Hematopoietic multipotent progenitor cell treated with erythropoietin and hydrocortisone succinate and interleukin-3 and kit ligand, for 4 days (in vitro differentiated cells): ENCODE results near the gene FBXL16.

Source experiments
- DNase-seq: peaks from one replicate; pipeline ENCODE4 v3.0.0-alpha.2; 2015

FBXL16 gene

DNA sequence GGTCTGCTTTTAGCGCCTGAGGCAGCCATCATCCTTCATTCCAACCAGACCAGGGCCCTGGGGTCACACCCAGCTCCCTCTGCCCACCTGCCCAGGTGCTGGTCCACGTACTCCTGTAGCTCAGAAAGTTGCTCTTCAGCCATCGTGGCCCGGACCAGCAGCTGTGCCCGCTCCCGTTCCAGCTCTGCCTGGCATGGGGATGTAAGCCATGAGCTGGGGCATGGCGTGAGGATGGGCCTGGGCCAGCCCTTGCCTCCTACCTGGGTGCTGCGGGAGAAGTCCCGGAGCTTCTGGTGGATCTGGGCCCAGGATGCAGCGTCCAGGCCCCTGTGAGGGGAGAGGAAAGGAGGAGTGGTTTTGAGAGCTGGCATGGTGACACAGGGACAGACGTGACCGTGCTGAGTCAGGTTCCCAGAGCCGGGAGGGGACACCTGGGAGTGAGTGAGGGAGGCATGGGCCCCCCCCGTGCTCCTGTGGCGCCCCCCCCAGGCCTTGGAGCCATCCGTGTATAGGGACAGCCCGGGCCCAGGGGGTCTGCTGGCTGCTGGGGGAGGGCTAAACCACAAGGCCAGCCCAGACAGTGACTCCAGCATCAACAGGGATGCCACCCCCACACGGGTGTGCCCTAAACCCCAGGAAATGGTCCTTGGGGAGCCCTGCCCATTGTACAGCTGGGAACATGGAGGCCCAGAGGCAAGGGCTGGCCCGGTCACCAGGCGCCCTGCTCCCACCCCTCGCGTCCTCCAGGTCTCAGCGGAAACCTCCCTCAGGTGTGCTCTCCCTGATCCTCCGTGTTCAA is 17.4 kb upstream of the FBXL16 start:
- DNase-seq, result no peak

- no peak for DNase-seq
These were observed 16.4 kb upstream of the FBXL16 start for GRCh38 chr16:721765-722540.

- peak; percentile 95 for DNase-seq
These were observed 15.6 kb upstream of the FBXL16 start, which contains the start of gene ANTKMT for GRCh38 chr16:720990-721764. Gene ANTKMT, plus strand, starts transcription at chr16:721146. Its CDS starts 129 bp downstream, at chr16:721275.

DNA sequence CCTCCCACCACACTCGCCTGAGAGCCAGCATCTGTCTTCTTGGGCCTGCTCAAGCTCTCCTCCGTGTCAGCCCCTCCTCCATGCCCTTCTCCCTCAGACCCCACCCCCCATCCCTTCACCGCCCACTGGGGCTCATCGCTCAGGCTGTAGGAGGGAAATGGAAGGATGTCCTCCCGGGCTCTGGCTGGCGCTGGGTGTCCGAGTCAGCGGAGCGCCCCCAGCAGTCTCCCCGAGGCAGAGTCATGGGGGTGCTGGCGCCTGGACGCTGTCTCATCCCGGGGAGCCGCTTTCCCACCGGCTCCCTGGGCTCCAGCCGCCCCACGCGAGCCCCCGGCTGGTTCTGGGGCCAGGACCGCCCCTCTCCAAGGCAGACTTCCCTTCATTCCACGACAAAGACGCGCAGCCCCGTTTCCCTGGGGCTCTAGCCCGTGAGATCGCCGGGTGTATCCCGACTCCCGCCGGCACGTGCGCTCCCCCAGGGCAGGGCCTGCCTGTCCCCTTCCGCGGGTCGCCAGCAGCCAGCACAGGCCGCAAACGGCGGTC is 14.9 kb upstream of the FBXL16 start:
- DNase-seq, result peak; percentile 84

- DNase-seq, result peak; percentile 55
These were observed 14.3 kb upstream of the FBXL16 start for GRCh38 chr16:719815-720446.

- no peak for DNase-seq
These were observed 13.3 kb upstream of the FBXL16 start for GRCh38 chr16:718922-719321.

DNA sequence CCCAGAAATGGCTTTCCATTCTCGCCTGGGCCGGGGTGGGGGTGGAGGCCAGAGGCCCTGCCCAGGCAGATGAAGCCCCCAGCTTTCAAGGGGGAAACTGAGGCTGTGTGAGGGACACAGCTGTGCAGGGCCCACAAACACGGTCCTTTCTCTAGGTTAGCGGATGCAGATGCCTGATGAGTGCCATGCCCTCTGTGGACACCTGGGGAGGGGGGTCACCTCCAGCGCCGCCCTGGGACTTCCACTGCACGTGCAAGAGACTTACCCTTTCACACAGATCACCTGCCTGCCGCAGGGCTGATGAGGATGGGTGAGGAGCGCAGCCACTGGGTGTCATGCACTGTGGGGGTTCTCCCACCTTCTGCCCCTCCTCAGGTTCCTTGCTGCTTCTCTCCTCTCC is 12.8 kb upstream of the FBXL16 start:
- DNase-seq, result no peak

DNA sequence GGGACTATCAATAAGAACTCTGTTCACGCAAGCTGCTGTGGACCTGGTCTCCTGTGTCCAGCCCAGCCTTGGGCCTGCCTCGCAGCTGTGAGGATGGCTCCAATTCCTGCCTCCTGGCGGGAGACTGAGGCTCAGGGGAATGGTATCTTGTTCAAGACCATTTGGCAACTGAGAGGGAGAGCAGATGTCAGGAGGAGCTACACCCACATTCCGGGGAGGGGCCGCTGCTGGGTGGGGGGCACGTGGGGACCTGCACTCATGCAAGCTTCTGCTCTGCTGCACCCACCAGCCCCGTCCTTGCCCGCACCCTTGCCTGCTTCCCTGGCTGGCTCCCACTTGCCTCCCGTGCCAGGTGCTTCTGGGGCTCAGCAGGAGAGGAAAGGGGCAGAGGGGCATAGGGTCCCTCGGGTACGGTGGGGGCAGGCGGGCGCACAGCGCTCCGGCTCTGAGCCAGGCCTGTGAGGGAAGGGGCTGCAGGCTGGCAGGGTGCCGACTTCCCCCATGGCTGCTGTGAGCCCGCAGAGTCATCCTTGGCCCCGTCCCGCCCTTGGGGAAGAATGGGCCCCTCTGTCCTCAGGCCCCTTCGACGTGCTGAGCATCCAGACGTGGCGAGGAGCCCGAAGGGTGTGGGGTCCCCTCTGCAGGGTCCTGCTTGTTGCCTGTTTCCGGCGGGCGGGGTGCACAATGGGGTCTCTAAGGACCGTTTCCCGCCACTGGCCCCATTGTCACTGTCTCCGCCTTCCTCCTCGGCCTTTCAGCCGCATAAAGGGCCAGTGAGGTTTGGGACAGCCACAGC is 12.0 kb upstream of the FBXL16 start:
- no peak for DNase-seq

- DNase-seq, result no peak
These were observed 11.2 kb upstream of the FBXL16 start for GRCh38 chr16:716768-717325.

- no peak for DNase-seq
These were observed 10.6 kb upstream of the FBXL16 start for GRCh38 chr16:716200-716568.

DNA sequence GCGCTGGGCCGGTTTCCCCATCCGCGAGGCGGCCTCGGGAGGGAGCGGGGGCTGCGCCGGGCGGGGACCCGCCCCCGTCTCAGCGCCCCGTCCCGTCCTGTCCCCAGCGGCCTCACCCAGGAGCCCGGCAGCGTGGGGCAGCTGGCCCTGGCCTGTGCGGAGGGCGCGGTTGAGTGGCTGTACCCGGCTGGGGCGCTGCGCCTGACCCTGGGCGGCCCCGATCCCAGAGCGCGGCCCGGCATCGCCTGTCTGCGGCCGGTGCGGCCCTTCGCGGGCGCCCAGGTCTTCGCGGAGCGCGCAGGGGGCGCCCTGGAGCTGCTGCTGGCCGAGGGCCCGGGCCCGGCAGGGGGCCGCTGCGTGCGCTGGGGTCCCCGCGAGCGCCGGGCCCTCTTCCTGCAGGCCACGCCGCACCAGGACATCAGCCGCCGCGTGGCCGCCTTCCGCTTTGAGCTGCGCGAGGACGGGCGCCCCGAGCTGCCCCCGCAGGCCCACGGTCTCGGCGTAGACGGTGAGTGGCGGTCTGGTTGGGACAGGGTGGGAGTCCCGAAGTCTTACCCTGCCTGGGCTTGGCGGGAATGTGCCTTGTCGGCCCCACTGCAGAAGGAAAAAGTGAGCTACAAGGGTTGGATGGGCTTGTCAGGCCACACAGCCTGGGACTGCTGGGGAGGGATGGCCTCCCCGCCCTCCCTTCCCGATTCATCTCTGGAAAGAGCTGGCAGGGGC is 10.0 kb upstream of the FBXL16 start:
- peak; percentile 52 for DNase-seq

- DNase-seq, result peak; percentile 95
These were observed 9.2 kb upstream of the FBXL16 start, which contains the start of gene METRN for GRCh38 chr16:714558-715476. Gene METRN, plus strand, starts transcription at chr16:715118. Its CDS starts 172 bp downstream, at chr16:715290.

GRCh38 chr16:714079-714478 is 8.5 kb upstream of the FBXL16 start:
- DNase-seq, result no peak

- peak; percentile 69 for DNase-seq
These were observed 7.2 kb upstream of the FBXL16 start for GRCh38 chr16:712740-713250.

DNA sequence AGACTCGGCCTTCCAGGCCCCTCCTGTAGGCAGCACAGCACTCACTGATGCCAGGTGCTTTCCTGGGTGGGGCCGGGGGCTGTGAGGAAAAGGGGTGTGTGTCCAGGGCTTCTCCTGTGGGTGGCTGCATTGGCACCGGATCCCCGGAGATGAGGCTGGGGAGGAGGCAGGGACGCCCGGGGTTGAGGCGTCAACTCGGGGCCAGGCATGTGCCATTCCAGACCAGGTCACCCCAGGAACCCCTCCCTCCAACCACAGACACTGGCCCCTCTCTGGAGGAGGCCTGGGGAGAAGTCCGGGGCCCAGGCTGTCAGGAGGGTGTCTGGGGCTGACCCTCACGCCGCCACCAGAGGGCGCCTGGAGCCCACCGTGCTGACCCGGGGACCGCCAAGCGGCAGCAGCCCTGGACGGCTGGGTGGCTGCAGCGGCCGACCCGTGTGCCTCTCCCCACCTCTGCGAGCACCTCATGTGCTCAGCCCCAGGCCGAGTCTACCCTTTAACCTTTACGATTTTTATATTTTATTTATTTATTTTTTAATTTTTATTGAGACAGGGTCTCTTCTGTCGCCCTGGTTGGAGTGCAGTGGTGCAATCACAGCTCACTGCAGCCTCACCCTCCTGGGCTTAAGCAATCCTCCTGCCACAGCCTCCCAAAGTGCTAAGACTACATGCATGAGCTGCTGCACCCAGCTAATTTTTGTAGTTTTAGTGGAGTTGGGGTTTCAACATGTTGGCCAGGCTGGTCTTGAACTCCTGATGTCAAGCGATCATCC is 6.1 kb upstream of the FBXL16 start:
- peak; percentile 86 for DNase-seq

DNA sequence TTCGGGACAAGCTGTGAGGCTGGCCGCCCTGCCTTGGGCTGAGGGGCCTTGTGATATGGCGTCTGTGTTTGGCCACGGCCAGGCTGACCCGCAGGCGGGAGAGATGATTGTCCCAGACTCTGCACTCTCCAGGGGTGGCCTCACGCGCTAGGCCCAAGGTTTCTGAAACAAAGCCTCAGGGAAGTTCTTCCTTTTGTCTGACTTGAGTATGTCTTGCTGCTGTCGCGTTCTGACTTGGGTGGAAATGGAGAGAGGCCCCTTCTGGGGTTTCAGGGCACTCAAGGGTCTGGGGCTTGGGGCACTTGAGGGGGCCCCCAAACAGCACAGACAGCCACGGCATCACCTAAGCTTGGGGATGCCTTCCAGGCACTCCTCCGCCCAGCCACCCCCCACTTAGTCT is 5.5 kb upstream of the FBXL16 start:
- DNase-seq, result no peak

- DNase-seq, result no peak
These were observed 5.0 kb upstream of the FBXL16 start for GRCh38 chr16:710500-711075.
